HG03378 (cell line): ENCODE results near the gene SS18.
A peak's percentile ranks its signal among the peaks of the same experiment; 100 is the strongest.
"Not testable (repeated sequence)": the region's sequence is repeated elsewhere in the genome, so short reads cannot be mapped to it uniquely, and the experiment has no call there.

Source experiments
- ATAC-seq: cut with Tn5 transposase; IDR thresholded peaks from one replicate; pipeline ENCODE4 v1.9.1; 2021; ENCODE audit warnings: mild to moderate bottlenecking, moderate library complexity; ENCODE audit not compliant: unreplicated experiment

The SS18 gene, protein sequence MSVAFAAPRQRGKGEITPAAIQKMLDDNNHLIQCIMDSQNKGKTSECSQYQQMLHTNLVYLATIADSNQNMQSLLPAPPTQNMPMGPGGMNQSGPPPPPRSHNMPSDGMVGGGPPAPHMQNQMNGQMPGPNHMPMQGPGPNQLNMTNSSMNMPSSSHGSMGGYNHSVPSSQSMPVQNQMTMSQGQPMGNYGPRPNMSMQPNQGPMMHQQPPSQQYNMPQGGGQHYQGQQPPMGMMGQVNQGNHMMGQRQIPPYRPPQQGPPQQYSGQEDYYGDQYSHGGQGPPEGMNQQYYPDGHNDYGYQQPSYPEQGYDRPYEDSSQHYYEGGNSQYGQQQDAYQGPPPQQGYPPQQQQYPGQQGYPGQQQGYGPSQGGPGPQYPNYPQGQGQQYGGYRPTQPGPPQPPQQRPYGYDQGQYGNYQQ

DNA sequence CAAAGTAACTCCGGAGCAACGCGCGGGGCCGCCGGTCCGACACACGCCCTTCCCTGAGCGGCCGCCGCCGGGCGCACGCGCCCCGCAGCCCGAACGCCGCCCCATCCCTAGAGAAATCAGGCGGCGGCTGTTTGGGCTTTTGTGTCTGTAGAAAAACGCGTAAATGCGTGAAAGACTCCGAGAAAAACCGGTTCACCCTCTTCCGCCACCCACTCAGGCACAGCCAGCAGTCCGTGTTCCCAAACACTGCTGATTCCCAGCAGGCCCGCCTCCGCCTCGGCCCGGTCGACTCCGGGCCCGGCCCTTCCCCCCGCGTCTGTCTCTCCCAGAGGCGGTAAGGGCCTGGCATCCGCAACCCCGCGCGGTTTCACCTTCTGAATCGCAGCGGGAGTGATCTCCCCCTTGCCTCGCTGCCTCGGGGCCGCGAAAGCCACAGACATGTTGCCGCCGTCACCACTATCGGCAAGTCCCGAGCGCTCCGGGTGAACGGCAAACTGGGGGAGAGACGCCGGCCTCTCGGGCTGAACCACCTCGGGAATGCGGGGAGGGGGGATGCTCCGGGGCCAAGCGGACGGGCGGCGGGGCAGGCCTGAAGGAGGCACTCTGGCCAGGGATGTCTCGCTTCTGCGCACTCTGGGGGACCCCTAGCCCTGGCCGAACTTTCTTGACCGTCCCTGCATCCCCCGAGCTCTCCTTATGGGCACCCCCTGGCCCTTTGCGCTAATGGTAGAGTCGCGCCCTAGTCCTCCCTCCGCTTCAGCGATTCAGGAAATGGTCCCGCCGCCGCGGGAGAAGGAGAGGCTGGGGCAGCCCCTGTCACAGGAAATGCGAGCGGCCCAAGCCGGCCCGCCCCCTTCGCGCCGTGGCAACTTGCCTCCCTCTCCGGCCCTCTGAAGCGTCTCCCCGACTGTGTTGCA lies at the start of gene SS18:
TSS of gene SS18 (minus strand) at position 484 of the 917 bp plus-strand sequence. CDS start at position 440, 44 bp downstream.
- ATAC-seq: peak; percentile 67

DNA sequence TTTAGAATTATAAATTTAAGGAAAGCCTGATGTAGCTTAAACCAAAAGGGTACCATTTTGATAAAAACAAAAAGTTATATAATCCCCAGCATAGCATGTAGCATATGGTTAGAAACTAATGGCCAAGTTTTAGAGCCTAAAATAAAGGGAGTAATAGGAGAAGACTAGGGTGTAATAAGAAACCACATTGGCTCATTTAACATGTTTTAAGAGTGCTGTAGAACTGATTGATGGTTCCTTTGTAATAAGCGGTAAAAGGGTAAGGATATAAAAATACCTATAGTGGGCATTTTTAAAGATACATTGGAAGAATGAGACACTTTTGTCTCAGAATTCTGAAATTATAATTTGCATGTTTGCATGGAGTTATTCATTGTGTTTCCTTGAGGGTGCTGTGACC lies 45.1 kb upstream of the SS18 start:
- no peak for ATAC-seq

DNA sequence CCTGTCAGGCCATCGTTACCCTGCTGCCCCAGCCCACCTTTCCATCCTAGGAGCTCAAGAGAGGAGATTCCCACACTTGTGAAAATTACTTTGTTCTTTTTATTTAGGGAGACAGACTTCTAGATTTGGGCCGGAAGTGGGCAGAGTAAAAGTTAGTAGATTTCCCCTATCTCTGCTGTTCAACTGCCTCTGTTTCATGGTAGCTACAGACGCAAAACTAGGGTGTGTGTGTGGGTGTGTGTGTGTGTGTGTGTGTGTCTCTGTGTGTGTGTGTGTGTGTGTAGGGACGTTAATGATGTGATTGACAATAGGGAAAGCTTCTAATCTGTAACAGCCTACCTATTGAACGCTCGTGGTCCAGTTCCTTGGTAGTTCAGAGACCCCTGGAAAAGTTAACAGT lies 43.7 kb upstream of the SS18 start:
- ATAC-seq: no peak

DNA sequence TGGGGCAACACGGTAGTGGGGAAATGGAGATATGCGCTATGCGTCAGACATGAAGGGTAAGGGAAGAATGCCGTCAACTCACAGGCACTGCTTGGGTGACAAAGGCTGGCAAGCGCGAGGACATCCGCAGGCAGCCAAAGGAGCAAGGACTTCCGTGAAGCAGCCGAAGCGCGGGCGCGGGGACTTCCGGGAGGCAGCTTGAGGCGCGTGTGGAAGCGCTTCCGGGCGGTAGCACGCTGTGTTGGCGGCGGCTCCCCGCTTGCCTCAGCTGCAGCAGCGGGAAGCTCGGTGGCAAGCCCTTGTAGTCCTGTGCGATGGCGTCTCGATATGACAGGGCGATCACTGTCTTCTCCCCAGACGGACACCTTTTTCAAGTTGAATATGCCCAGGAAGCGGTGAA lies 43.2 kb upstream of the SS18 start, which contains the start of gene PSMA8:
TSS of gene PSMA8 (plus strand) at position 218 of the 400 bp plus-strand sequence. CDS start at position 315, 97 bp downstream.
- ATAC-seq: no peak

DNA sequence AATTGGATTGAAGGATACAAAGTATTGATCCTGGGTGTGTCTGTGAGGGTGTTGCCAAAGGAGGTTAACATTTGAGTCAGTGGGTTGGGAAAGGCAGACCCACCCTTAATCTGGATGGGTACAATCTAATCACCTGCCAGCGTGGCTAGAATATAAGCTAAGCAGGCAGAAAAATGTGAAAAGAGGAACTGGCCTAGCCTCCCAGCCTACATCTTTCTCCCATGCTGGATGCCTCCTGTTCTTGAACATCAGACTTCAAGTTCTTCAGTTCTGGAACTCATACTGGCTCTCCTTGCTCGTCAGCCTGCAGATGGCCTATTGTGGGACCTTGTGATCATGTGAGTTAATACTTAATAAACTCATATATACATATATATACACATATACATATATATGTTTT lies 37.8 kb upstream of the SS18 start:
- not testable (repeated sequence) for ATAC-seq

DNA sequence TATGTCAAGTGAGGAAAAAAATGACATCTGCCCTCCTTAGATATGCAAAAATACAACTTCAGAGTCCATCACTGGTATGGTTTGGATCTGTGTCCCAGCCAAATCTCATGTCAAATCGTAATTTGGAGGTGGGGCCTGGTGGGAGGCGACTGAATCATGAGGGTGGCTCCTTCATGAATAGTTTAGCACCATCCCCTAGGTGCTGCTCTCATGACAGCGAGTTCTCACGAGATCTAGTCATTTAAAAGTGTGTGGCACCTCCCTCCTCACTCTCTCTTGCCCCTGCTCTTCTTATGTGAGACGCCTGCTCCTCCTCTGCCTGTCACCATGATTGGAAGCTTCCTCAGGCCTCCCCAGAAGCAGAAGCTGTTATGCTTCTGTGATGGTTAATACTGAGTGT lies 37.4 kb upstream of the SS18 start:
- no peak for ATAC-seq

DNA sequence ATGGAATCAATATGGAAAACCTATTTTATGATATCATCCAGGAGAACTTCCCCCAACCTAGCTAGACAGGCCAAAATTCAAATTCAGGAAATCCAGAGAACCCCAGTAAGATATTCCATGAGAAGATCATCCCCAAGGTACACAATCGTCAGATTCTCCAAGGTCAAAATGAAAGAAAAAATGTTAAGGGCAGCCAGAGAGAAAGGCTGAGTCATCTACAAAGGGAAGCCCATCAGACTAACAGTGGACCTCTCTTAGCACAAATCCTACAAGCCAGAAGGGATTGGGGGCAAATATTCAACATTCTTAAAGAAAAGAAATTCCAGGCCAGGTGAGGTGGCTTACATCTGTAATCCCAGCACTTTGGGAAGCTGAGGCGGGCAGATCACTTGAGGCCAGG lies 31.6 kb upstream of the SS18 start:
- not testable (repeated sequence) for ATAC-seq

DNA sequence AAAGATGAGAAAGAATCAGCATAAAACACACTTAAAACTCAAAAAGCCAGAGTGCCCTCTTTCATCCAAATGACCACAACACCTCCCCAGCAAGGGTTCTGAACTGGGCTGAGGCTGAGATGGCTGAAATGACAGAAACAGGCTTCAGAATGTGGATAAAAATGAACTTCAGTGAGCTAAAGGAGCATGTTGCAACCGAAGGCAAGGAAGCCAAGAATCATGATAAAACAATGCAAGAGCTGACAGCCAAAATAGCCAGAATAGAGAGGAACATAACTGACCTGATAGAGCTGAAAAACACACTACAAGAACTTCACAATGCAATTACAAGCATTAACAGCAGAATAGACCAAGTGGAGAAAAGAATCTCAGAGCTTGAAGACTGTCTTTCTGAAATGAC lies 31.1 kb upstream of the SS18 start:
- no peak for ATAC-seq

DNA sequence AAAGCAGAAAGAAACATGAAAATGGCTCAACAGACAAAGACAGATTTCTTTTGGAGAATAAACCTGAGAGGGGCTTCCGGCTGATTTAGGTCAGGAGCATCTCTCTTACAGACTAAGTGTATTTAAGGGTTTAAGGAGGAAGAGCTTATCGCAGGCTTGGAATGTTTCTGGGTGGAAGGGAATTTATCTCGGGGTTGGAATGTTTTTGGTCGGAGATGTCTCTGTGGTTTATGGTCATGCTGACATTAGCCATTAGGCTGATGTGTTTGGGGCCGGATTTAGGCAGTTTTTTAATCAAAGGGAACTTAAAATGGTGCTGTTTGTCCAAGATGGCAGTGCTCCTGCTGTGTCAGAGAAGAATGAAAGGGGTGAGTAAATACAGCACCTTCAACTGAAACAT lies 28.8 kb upstream of the SS18 start:
- no peak for ATAC-seq

DNA sequence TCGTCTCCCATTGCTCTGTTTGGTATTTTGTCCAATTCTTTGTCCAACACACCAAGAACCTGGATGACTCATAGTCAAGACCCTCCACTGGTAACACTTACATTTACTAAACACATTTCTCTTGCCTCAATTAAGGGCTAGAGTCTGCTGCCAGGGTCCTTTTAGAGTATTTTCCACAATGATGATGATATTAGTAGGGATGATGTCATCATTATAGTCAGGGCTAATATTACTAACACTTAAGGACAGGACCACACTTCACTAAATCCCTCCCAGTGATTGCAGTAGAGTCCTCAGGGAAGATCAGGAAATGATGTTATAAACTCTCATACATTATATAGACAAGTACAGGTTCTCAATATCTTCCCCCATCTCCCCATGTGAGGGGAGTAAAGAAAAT lies 13.6 kb upstream of the SS18 start:
- no peak for ATAC-seq

DNA sequence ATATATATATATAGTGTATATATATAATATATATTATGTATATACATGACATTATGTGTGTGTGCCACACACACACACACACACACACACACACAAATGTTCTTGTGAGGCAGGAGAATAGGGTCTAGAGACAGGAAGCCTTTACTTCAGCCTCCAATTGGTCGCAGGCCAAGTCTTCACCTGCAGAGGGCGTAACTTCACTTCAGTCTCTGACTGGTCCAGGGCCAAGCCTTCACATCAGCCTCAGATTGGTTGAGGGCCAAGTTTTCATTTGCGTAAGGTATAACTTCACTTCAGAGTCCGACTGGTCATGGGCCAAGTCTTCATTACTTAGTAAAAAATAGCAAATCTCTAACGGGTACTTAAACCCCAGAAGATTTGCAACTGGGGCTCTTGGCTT lies 13.2 kb upstream of the SS18 start:
- ATAC-seq: no peak

DNA sequence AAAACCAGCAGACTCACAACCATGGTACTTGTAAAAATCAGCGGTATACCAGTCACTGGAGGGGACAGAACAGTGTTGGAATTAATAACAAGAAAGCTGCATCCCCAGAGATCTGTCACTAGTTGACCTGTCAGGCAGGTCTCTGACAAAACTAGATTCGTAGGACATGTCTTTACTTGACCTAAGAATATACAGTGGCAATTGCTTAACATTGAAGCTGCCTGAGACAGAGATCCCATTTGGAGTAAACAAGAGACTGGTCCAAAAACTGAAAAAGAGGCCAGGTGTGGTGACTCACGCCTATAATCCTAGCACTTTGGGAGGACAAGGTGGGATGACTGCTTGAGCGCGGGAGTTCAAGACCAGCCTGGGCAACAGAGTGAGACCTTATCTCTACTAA lies 7.2 kb upstream of the SS18 start:
- ATAC-seq: no peak

DNA sequence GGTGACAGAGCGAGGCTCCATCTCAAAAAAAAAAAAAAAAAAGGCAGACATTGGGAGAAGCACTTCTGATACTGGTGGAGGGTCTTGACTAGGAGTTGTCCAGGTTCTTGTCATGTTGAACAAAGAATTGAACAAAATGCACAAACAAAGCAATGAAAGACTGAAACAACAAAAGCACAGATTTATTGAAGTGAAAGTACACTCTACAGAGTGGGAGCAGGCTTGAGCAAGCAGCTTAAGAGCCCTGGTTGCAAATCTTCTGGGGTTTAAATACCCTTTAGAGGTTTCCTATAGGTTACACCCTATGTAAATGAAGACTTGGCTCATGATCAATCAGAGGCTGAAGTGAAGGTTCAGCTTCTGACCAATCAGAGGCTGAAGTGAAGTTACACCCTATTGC lies 6.4 kb upstream of the SS18 start:
- no peak for ATAC-seq

DNA sequence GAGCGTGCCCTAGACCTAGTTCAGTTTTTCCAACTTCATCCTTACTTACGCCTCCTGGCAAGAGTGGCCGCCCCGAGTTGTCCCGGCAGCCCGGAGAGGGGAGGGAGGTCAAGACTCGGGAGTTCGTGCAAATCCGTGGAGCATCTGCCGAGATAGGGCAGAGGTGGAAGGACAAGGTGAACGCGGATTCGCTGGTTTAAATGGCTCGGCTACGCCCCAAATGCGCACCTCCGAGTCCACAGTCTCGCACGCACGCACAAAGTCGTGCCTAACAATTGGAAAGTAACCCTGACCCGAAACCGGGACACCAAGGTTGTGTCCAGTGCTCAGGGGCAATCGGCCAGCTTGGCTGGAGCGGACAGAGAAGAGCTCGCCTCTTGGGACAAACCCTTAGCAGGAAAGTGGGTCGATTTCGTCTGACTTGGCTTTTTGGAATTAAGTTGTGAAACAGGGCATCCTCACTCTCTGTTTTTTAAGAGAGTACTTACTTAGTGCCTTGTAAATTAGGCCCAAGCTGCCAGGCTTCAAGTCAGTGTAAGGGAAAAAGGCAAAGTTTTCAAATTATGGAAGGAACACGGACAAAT lies 726 bp upstream of the SS18 start:
- peak; percentile 59 for ATAC-seq

DNA sequence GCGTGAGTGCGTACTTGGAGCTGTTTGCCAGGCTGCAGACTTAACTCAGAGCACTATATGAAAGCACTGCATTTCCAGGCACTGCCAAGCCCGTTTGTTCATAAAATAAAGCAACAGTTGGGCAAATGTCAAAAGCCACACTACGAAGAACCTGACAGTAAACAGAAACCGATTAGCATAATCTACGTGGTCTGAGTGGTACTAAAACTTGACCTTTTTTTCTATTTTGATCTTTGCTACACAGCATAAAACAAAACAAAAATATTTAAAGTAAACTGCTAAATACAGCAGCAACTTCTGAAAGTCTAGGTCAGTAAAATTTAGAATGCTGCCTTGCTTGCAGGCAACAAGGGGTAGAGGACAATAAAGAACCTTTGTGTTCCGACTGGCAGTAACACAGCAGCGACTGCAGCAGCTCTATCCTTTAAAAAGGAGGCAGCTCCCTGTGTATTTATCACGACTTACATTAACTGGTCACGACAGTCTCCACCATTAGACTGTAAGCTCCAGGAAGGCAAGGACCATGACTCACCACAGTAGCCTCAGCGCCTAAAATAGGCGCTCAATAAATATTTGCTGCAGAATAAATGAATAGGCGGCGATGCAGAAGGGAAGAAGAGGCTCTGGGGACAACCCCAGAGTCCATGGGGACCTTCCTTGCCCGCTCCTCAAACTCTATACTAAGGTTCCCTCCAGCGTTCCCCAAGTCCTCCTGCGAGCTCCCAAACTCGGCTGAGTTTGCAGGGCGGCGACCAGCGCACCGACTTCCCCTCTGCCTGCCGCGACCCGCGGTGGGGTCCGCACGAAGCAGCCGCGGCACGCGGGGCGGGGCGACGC lies 902 bp downstream of the SS18 start:
- peak; percentile 7 for ATAC-seq

DNA sequence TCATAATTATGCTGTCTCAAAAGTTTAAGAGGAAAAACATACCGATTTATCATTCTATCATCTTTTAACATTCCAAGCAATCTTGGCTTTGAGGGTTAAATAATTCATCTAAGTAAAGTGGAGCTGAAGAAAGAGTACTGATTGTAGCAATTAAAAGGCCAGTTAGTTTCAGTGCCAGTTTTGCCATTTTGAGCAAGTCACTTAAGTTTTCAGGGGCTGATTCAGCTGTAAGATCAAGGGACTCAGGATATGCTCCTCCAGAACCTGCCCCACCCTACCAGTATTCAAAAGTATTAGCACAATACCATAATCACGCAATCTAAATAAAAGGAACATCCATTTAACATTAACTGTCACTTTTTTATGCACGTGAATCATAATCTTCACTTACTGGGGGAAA lies 1.9 kb downstream of the SS18 start:
- ATAC-seq: no peak

DNA sequence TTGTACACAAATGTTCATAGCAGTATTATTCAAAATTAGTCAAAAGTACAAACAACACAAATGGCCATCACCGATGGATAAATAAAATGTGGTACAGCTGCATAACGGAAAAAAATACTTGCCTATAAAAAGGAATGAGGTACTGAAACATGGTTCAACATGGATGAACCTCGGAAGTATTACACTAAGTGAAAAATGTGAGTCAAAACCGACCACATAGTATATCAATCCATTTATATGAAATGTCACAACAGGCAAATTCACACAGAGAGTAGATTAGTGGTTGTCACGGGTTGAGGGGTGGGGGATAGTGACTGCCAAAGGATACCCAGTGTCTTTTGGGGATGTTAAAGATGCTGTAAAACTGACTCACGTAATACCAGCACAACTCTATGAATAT lies 3.5 kb downstream of the SS18 start:
- no peak for ATAC-seq

DNA sequence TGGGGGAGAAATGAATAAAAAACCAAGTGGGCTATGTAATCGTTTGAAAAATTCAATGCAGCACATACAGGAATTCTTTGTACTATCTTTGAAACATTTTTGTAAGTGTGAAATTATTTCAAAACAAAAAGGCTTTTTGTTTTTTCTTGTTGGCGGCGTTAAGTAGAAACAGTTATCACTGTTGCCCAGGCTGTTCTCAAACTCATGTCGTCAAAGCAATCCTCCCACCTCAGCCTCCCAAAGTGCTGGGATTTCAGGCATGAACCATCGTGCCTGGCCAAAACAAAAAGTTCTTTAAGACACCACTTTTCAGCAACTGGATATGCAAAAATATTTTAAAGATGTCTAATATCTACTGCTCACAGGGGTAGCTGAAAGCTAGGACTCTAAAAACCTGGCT lies 5.4 kb downstream of the SS18 start:
- ATAC-seq: no peak

DNA sequence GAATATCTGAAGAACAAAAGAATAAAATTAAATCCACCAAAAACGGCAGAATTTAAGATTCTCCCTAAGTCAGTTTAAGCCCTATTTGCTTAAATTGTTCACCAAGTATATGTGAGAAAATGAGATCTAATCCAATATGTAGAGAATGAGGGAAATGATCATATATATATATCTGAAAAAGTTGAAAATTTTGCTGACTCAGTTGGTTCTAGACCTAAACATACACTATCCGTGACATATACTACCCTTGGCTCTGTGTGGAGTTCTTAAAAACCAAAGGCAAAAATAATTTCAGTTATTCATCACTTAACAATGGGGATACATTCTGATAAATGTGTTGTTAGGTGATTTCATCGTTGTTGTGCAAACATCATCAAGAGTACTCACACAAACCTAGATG lies 7.3 kb downstream of the SS18 start:
- ATAC-seq: no peak

DNA sequence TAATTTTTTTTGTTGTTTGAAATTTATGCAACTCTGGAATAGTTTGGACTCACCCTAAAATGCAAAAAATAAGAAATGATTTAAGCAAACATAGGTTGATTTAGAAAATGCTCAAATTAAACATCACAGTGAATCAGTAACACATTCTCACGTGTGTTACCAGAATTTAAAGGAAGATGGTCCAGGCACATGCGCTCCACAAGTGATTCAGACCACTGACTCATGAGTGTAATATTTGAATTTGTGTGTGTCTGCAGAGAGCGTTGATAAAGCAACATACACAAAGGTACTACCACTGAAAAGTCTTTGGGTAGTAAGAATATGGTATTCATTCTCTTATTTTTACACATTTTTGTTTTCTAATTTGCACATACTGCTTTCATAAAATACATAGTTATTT lies 7.9 kb downstream of the SS18 start:
- ATAC-seq: no peak

DNA sequence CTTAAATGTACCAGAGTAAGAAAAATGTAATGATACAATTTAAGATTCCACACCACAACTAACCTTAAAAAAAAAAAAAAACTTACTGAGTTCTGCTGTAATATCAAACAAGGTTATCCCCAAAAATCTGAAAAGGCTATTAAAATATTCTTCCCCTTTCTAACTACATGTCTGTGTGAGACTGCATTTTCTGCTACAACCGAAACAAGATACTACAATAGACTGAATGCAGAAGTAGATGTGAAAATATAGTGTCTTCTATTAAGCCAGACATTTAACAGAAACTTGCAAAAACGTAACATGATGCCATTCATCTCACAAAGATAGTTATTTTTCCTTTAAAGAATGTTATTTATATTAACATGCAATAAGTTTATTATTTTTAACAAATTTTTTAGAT lies 16.2 kb downstream of the SS18 start:
- ATAC-seq: no peak
